HG03442 (cell line): ENCODE data around the gene SLC11A1.

Experiments
- ATAC-seq: cut with Tn5 transposase; IDR thresholded peaks from one replicate; pipeline ENCODE4 v1.9.1; 2021; ENCODE audit warnings: mild to moderate bottlenecking, moderate library complexity; ENCODE audit not compliant: unreplicated experiment

The SLC11A1 gene

DNA sequence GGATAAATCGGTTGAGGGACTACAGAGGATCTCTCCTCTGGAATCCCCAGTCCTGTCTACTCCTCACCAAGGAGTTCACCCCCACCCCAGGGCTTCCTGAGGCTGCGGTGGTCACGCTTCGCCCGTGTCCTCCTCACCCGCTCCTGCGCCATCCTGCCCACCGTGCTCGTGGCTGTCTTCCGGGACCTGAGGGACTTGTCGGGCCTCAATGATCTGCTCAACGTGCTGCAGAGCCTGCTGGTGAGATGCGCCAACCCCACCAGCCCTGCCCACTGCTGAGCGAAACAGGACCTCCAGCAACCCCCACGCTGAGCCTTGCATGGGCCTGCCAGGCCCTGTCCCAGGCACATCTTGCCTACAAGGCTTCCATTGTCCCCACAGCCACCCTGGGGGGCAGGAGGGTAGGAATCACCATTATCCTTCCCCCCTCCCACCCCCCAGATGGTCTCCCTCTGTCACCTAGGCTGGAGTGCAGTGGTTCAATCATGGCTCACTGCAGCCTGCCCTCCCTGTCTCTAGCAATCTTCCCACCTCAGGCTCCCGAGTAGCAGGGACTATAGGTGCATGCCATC lies 10.9 kb downstream of the SLC11A1 start:
- ATAC-seq: no peak

DNA sequence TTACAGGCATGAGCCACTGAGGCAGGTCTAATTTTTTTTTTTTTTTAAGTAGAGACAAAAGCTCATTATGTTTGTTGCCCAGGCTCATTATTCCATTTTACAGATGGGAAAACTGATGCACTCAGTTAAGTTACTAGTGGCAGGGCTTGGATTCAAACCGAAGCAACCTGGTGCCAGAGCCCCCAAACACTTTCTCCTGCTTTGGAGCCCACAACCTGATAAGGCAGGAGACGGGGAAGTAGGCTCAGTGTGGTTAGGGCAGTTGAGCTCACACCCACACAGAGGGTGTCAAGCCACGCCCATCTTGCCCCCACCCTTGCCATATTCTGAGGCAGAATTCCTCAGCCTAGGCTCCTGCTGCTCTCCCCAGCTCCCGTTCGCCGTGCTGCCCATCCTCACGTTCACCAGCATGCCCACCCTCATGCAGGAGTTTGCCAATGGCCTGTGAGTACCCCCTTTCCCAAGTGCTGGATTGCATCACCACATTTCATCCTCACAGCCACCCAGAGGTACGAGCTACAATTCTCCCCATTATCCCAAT lies 11.7 kb downstream of the SLC11A1 start:
- no peak for ATAC-seq

GRCh38 chr2:218394298-218395089 lies 12.4 kb downstream of the SLC11A1 start:
- no peak for ATAC-seq

- ATAC-seq: no peak
Measured at GRCh38 chr2:218395090-218395444, 13.0 kb downstream of the SLC11A1 start.

DNA sequence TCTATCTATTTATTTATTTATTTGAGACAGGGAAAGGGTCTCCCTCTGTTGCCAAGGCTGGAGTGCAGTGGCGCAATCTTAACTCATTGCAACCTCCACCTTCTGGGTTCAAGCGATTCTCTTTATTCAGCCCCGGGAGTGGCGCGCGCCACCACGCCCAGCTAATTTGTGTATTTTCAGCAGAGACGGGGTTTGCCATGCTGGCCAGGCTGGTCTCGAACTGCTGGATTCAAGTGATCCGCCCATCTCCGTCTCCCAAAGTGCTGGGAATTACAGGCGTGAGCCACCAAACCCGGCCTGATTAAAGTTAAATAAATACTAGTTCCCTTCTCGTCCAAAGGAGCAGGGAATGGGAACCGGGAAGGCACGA lies 13.4 kb downstream of the SLC11A1 start:
- ATAC-seq: no peak

- ATAC-seq: peak; percentile 45
Measured at GRCh38 chr2:218395826-218396687, 14.0 kb downstream of the SLC11A1 start.

DNA sequence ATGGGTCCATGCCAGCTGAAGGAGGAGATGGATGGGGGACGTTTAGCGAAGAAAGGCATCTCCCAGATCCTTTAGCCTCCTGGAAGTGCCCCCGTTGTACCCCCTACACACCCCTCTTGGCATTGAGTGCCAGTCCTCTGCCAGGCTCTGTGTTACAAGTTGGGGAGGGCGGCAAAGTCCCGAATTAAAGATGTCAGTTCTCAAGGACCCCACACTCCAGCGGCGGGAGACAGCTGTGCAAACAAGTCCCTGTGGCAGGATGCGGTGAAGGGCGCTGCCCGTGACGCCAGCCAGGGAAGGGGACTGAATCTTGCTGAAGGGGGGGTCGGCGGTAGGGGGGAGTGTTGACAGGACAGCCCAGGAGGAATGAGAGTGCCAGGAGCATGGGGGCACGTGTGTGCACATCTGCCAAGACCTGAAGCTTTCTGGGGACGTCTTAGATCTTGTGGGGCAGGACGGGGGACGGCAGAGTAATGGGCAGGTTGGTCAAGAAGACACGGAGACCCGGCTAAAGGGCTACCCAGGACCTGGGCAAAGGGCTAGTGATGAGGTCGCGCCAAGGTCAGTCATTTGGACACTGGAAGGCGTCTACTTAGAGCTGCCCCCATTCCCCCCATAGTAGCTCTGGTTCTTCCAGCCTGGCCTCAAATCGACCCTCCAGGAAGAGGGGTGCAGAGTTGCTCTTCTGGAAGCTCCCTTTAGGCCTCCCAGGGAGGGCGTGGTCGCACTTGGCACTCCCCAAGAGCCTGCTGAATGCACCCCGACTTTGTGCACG lies 14.8 kb downstream of the SLC11A1 start:
- ATAC-seq: no peak

DNA sequence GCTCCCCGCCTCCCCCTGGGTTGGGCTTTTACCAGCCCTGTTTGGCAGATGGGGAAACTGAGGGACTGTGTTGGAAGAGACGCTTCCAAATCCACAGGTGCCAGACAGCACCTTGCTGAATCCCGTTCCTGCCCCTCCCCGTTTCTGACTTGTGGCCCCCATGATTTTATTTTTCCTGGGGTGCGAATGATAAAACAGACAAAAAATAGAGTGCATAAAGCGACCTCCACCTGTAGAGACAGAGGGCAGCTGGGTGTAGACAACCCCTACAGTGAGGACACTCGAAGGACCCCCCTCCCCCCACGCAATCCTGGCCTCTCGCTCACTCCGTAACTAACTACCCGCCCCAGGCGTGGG lies 15.4 kb downstream of the SLC11A1 start:
- no peak for ATAC-seq

- ATAC-seq: peak; percentile 18
Measured at GRCh38 chr2:218397820-218398436, 15.9 kb downstream of the SLC11A1 start.

- ATAC-seq: peak; percentile 21
Measured at GRCh38 chr2:218398437-218399390, 16.6 kb downstream of the SLC11A1 start.

GRCh38 chr2:218399391-218400166 lies 17.5 kb downstream of the SLC11A1 start, which contains the start of gene CTDSP1:
Gene CTDSP1, plus strand, starts transcription at chr2:218399868. Its CDS starts 223 bp downstream, at chr2:218400091.
- peak; percentile 40 for ATAC-seq

DNA sequence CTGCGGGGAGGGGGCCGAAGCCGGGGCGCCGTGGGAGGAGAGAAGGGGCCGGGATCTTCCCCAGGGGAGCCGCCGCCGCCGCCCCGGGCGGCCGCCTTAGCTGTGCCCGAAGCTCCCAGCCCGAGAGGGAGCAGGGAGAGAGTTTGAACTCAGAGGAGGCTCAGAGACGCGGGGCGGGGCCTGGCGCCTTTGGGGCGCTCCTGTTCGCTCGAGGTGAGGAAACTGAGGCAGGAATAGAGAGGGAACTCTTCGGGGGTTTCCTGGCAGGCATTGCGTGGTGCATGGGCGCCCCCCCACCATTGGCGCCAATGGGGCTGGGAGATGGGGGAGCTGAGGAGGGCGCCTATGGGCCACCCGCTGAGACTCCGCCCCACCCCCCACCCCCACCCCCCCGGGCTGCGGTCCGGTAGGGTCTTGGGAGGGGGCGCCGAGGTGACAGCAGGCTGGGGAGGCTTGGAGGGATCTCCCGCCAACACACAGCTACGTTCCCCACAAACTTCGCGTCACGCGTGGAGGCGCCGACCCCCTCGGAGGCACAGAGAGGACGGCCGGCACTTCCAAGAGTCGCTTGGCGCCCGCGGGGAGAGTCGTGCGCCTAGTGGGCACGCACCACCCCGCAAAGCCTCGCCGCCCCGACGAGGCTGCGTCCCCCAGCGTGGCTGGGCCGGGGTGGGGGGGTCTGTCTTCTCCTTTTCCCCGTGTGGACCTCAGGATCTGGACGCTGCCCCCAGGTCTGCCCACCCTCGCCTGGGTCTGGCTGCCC lies 18.3 kb downstream of the SLC11A1 start:
- no peak for ATAC-seq

DNA sequence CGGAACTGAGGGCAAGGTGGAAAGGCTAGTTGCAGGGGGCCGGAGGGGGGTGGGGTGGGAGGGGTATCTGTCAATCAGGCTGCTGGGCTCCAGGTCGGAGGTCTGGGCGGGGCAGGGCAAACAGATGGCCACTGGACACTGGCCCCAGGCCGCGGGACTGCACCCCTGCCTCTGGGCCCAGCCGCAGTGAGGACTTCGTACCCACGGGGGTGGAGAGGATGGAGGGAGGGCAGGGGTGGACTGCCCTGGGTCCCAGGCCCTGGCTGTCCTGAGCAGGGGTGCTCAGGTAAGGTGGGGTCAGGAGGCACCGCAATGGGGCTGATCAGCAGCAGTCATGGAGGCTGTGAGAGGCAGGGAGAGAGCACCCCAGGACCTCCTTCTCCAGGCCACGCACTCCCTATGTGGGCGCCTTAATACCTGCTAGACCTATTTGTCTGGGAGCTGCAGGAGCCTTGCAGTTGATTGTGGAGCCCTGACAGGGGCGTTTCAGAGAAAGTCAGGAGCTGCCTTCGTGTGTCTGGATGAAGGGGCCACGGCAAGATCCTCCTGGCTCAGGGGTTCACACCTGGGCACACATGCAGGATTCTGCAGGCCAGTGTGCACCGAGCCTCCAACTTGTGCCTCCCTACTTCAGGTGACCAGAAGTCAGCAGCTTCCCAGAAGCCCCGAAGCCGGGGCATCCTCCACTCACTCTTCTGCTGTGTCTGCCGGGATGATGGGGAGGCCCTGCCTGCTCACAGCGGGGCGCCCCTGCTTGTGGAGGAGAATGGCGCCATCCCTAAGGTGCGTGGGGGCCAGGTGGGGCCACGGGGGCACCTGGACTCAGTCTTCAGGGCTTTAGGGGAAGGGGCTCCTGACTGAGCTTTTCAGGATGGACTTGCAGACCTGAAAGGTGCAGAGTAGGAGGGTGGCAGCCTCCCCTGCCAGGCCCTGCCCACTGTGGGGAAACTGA lies 19.1 kb downstream of the SLC11A1 start:
- ATAC-seq: no peak

DNA sequence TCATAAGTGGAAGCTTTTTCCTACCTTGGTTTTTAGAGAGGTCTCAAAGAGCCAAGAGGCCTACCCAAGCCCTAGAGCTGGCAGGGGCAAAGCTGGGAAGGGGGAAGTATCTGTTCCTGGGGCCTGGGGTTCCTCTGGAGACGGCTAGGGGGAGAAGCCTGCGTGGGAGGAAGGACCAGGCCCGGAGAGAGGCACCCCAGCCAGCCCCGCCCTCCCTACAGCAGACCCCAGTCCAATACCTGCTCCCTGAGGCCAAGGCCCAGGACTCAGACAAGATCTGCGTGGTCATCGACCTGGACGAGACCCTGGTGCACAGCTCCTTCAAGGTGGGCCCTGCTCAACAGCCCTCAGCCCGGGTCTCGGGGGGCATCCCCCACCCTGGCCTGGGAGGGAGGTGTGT lies 19.8 kb downstream of the SLC11A1 start:
- no peak for ATAC-seq

DNA sequence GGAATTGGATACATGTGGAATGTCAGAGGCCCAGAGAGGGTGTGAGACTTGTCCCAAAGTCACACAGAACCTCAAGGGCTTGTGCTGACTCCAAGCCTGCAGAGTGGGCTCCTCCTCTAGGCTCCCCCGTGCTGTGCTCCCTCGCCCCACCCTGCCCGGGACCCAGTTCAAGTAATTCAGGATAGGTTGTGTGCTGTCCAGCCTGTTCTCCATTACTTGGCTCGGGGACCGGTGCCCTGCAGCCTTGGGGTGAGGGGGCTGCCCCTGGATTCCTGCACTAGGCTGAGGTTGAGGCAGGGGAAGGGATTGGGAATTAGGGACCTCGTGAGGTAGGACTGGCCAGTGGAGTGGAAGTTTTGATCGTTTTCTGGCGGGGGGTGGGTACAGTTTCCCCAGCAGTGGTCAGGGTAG lies 20.4 kb downstream of the SLC11A1 start:
- no peak for ATAC-seq

DNA sequence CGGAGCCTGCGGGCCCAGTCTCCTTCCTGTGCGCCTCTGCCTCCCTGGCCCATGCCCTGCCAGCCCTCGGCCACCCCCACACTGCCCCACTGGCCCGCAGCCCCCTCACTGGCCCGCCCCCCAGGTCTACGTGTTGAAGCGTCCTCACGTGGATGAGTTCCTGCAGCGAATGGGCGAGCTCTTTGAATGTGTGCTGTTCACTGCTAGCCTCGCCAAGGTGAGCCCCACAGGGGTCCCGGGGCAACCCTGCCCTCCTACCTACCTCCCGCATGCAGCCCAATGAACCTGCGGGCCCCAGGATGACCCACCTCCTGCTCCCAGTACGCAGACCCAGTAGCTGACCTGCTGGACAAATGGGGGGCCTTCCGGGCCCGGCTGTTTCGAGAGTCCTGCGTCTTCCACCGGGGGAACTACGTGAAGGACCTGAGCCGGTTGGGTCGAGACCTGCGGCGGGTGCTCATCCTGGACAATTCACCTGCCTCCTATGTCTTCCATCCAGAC lies 20.9 kb downstream of the SLC11A1 start:
- no peak for ATAC-seq
